ENCODE data around the gene ADARB2. TPM values are rescaled to one million over a fixed set of nuclear protein-coding genes. Genes with fewer than 3 reads are reported as not detected.
A peak's percentile ranks its signal among the peaks of the same experiment; 100 is the strongest.

ADARB2 gene
- total and polyA plus RNA-seq, 2 experiments from 2014 or later, result 2.0 to 5.0 TPM

DNA sequence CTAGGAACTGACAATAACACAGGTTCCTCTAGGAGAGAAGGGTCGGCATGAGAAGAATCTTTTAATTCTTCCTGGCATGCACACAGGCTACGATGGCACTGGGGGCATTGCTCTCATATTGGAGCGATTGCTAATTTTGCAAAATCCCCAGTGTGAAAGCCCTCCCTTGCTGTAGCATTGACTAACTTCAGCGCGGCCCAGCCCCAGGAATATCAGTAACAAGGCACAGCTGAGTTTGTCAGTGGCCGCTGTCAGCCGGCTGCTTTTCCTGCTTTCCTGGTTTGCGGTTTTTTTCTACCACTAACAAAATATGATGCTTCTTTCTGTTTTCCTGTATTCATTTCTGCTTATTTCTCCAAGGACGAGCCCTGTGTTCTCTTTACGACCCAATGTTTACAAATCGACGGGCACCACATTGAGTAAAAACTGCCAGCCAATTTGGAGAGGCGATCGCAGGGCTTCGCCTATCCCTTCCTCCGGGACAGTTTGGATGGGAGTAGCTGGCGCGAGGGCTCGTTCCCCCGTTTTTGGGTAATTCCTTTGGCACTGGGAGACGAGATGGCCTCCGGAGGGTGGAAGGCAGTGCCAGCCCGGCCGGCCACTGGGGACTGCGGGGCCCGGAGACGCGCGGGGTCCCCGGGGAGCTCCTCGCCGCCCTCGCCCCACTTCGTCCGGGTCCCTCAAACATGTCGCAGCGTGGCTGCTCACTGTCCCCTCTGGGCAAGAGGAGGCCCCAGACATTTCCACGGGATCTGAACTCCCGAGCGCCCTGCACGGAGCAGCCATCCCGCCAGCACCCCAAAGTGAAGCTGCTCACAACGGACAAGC lies 967 bp downstream of the ADARB2 start:
- no peak overlapping the region for H3K27ac Mint-ChIP-seq
- Histone ChIP-seq H3K9me2 (ENCODE audit: insufficient read depth) (no peaks in the 10 kb centered on the region), H4K20me1 (replicated peaks; ENCODE audit: insufficient read depth) (no peaks in the 10 kb centered on the region), H3K79me2 (replicated peaks; ENCODE audit: insufficient read depth) (peaks cover 16% of the 10 kb centered on the region), H3F3A (replicated peaks; ENCODE audit: low read depth) (no peaks in the 10 kb centered on the region), H3K4me3 (peak overlapping the region; percentile 65), H3K4me1 (ENCODE audit: insufficient read depth) (peaks cover 24% of the 10 kb centered on the region), H3K36me3 (ENCODE audit: insufficient read depth) (no peaks in the 10 kb centered on the region), H3K27ac (ENCODE audit: low read depth) (no peak overlapping the region), H2AFZ (peak overlapping the region; percentile 77), H3K27me3 (ENCODE audit: insufficient read depth) (peaks cover 33% of the 10 kb centered on the region), H3K4me2 (peak overlapping the region; percentile 78)
- TF ChIP-seq EZH2 (IDR thresholded peaks at IDR 0.05; ENCODE audit: low read depth, unreplicated experiment) (no peak), POLR2AphosphoS5 (IDR thresholded peaks at IDR 0.05; ENCODE audit: low read depth) (no peak), STAT1 (IDR thresholded peaks at IDR 0.05; ENCODE audit: unreplicated experiment) (no peak), NANOG (IDR thresholded peaks at IDR 0.05; ENCODE audit: borderline replicate concordance) (no peak)
- TF ChIP-seq, protein P1, sequence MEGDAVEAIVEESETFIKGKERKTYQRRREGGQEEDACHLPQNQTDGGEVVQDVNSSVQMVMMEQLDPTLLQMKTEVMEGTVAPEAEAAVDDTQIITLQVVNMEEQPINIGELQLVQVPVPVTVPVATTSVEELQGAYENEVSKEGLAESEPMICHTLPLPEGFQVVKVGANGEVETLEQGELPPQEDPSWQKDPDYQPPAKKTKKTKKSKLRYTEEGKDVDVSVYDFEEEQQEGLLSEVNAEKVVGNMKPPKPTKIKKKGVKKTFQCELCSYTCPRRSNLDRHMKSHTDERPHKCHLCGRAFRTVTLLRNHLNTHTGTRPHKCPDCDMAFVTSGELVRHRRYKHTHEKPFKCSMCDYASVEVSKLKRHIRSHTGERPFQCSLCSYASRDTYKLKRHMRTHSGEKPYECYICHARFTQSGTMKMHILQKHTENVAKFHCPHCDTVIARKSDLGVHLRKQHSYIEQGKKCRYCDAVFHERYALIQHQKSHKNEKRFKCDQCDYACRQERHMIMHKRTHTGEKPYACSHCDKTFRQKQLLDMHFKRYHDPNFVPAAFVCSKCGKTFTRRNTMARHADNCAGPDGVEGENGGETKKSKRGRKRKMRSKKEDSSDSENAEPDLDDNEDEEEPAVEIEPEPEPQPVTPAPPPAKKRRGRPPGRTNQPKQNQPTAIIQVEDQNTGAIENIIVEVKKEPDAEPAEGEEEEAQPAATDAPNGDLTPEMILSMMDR (conservative IDR thresholded peaks at IDR 0.05; ENCODE audit: low read depth in 2 of 2), result no peak
- peak overlapping the region; percentile 81 for H3K4me3 Mint-ChIP-seq
- H3K36me3 Mint-ChIP-seq (ENCODE audit: low read depth), result no peaks in the 10 kb centered on the region
- peaks cover 38% of the 10 kb centered on the region for H3K4me1 Mint-ChIP-seq
- H3K9me3 Mint-ChIP-seq, result no peaks in the 10 kb centered on the region
- H3K27me3 Mint-ChIP-seq (ENCODE audit: insufficient read depth, low read depth, poor library complexity), result peaks cover 31% of the 10 kb centered on the region
- ATAC-seq (peak; percentile 18), DNase-seq (ENCODE audit: low spot score) (no peak)

DNA sequence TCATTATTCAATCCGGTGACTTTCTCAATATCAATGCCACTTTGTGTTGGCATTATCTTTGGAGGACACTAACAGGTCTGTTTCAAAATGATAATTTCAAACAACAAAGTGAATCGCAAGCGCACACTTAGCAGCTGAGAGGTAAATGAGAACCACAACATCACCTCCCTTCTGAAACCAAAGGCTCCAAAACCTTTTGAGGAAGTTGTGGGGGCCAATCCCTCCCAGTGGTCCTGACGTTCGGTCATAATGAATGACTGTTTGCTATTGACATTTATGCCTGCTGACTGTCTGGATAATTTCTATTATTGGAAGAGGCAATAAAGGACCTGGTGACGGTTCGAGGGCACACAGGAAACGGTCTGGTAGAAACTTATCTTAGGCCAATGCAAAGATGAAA lies 1.8 kb downstream of the ADARB2 start:
- H3K4me2 ChIP-seq, result peak overlapping the region; percentile 78; the same call in 1 of the 2 replicates
- no peak overlapping the region for H3K27ac ChIP-seq (ENCODE audit: low read depth)
- H3K27me3 ChIP-seq (ENCODE audit: insufficient read depth), result peaks cover 33% of the 10 kb centered on the region
- H2AFZ ChIP-seq, result no peak overlapping the region
- H3K4me1 ChIP-seq (ENCODE audit: insufficient read depth), result peaks cover 31% of the 10 kb centered on the region
- Mint-ChIP-seq H3K27ac (no peak overlapping the region), H3K36me3 (ENCODE audit: low read depth) (no peaks in the 10 kb centered on the region), H3K9me3 (no peaks in the 10 kb centered on the region), H3K4me3 (peak overlapping the region; percentile 81), H3K27me3 (ENCODE audit: insufficient read depth, low read depth, poor library complexity) (peaks cover 31% of the 10 kb centered on the region), H3K4me1 (peaks cover 44% of the 10 kb centered on the region)
- peak overlapping the region; percentile 65 for H3K4me3 ChIP-seq
- H3K9me2 ChIP-seq (ENCODE audit: insufficient read depth), result no peaks in the 10 kb centered on the region
- ATAC-seq (no peak), DNase-seq (ENCODE audit: low spot score) (no peak)
- peaks cover 21% of the 10 kb centered on the region for H3K79me2 ChIP-seq (replicated peaks; ENCODE audit: insufficient read depth)
- no peaks in the 10 kb centered on the region for H4K20me1 ChIP-seq (replicated peaks; ENCODE audit: insufficient read depth)
- H3K36me3 ChIP-seq (ENCODE audit: insufficient read depth), result no peaks in the 10 kb centered on the region
- H3F3A ChIP-seq (replicated peaks; ENCODE audit: low read depth), result no peaks in the 10 kb centered on the region
- no peak for TF ChIP-seq ETS1 (IDR thresholded peaks at IDR 0.05)

GRCh38 chr10:1734288-1734687 lies 3.0 kb downstream of the ADARB2 start:
- Histone ChIP-seq H3K4me3 (no peak overlapping the region), H3K27me3 (ENCODE audit: insufficient read depth) (peaks cover 33% of the 10 kb centered on the region), H4K20me1 (replicated peaks; ENCODE audit: insufficient read depth) (no peaks in the 10 kb centered on the region), H3K36me3 (ENCODE audit: insufficient read depth) (no peaks in the 10 kb centered on the region), H3K9me2 (ENCODE audit: insufficient read depth) (no peaks in the 10 kb centered on the region), H3K27ac (ENCODE audit: low read depth) (no peak overlapping the region), H3K4me2 (no peak overlapping the region), H3F3A (replicated peaks; ENCODE audit: low read depth) (no peaks in the 10 kb centered on the region), H3K4me1 (ENCODE audit: insufficient read depth) (peaks cover 40% of the 10 kb centered on the region), H3K79me2 (replicated peaks; ENCODE audit: insufficient read depth) (peaks cover 21% of the 10 kb centered on the region), H2AFZ (no peak overlapping the region)
- no peak for TF ChIP-seq ETS1 (IDR thresholded peaks at IDR 0.05)
- no peak for TF ChIP-seq ZNF114 (CRISPR knock-in tag; IDR thresholded peaks at IDR 0.05)
- no peak for TF ChIP-seq ZNF331 (CRISPR knock-in tag; IDR thresholded peaks at IDR 0.05; ENCODE audit: low read depth)
- no peak for TF ChIP-seq POLR2AphosphoS5 (IDR thresholded peaks at IDR 0.05; ENCODE audit: low read depth)
- no peak for TF ChIP-seq EZH2 (IDR thresholded peaks at IDR 0.05; ENCODE audit: low read depth, unreplicated experiment)
- TF ChIP-seq, protein P1 (conservative IDR thresholded peaks at IDR 0.05; ENCODE audit: low read depth in 2 of 2), result no peak
- TF ChIP-seq NANOG (IDR thresholded peaks at IDR 0.05; ENCODE audit: borderline replicate concordance), result no peak
- Mint-ChIP-seq H3K4me3 (no peak overlapping the region), H3K27me3 (ENCODE audit: insufficient read depth, low read depth, poor library complexity) (peaks cover 27% of the 10 kb centered on the region), H3K36me3 (ENCODE audit: low read depth) (no peaks in the 10 kb centered on the region), H3K4me1 (peaks cover 45% of the 10 kb centered on the region), H3K9me3 (no peaks in the 10 kb centered on the region), H3K27ac (no peak overlapping the region)
- no peak for DNase-seq (ENCODE audit: low spot score)
- no peak for ATAC-seq
